ENCODE results near the gene OGFR. TPM values are rescaled to one million over a fixed set of nuclear protein-coding genes. Genes with fewer than 3 reads are reported as not detected.
A peak's percentile ranks its signal among the peaks of the same experiment; 100 is the strongest.

The OGFR gene
- total RNA-seq, 1 donor from 2014 or later: 21.0 TPM

GRCh38 chr20:62820208-62820961 lies 15.8 kb downstream of the OGFR start:
- intact Hi-C loops (cut with micrococcal nuclease): no loop called here
- DNase-seq (no peak), ATAC-seq (no peak)

- DNase-seq: no peak
- no peak for ATAC-seq
- intact Hi-C loops (cut with micrococcal nuclease): no loop called here
Observed at GRCh38 chr20:62820962-62821725, 16.5 kb downstream of the OGFR start.

GRCh38 chr20:62821726-62822210 lies 17.1 kb downstream of the OGFR start:
- ATAC-seq (no peak), DNase-seq (no peak)
- intact Hi-C loops (cut with micrococcal nuclease): no loop called here

GRCh38 chr20:62822239-62822787 lies 17.7 kb downstream of the OGFR start:
- intact Hi-C loops (cut with micrococcal nuclease): no loop called here
- DNase-seq: no peak
- ATAC-seq: no peak

GRCh38 chr20:62822788-62823651 lies 18.4 kb downstream of the OGFR start:
- ATAC-seq (no peak), DNase-seq (no peak)
- intact Hi-C loops (cut with micrococcal nuclease): no loop called here

- intact Hi-C loops (cut with micrococcal nuclease): no loop called here
- no peak for ATAC-seq
- DNase-seq: no peak
Observed at GRCh38 chr20:62823688-62824475, 19.2 kb downstream of the OGFR start.

GRCh38 chr20:62824476-62825332 lies 20.1 kb downstream of the OGFR start:
- peak; percentile 61 for ATAC-seq
- DNase-seq: no peak
- intact Hi-C loops (cut with micrococcal nuclease): no loop called here

- DNase-seq (no peak), ATAC-seq (no peak)
- intact Hi-C loops (cut with micrococcal nuclease): no loop called here
Observed at GRCh38 chr20:62825333-62825985, 20.8 kb downstream of the OGFR start.

GRCh38 chr20:62825986-62826645 lies 21.5 kb downstream of the OGFR start:
- ATAC-seq (no peak), DNase-seq (no peak)
- intact Hi-C loops (cut with micrococcal nuclease): no loop called here

- intact Hi-C loops (cut with micrococcal nuclease): no loop called here
- ATAC-seq (no peak), DNase-seq (no peak)
Observed at GRCh38 chr20:62826646-62827310, 22.1 kb downstream of the OGFR start.

- no peak for DNase-seq
Observed at GRCh38 chr20:62827311-62828038, 22.8 kb downstream of the OGFR start.

GRCh38 chr20:62828051-62828450 lies 23.4 kb downstream of the OGFR start:
- DNase-seq (no peak), ATAC-seq (no peak)
- intact Hi-C loops (cut with micrococcal nuclease): no loop called here

More at GRCh38 chr20:62827311-62828038, 22.8 kb downstream of the OGFR start:
- intact Hi-C loops (cut with micrococcal nuclease): no loop called here
- no peak for ATAC-seq

- DNase-seq: peak; percentile 18
- intact Hi-C loops (cut with micrococcal nuclease): no loop called here
Observed at GRCh38 chr20:62828511-62829230, 24.0 kb downstream of the OGFR start.

GRCh38 chr20:62829231-62830230 lies 24.9 kb downstream of the OGFR start:
- DNase-seq: peak; percentile 20
- intact Hi-C loops (cut with micrococcal nuclease): no loop called here
- ATAC-seq: no peak

More at GRCh38 chr20:62828511-62829230, 24.0 kb downstream of the OGFR start:
- no peak for ATAC-seq
